Stimulated activated CD4-positive, alpha-beta T cell treated with anti-CD3 and anti-CD28 coated beads, Interleukin-12 subunit alpha, Interleukin-12 subunit beta, amount 100 ng/mL, for 48 hours (primary cell): Measurements from ENCODE around the gene CYP21A2.
"Not testable (repeated sequence)": the region's sequence is repeated elsewhere in the genome, so short reads cannot be mapped to it uniquely, and the experiment has no call there.

Experiments used
- DNase-seq, 3 donors: peaks; one replicate each; pipeline ENCODE4 v3.0.0-alpha.2; 2020; ENCODE audit warnings: low read depth in 2 of 3, low spot score in 1 of 3

CYP21A2 gene

GRCh38 chr6:32037598-32038524 is at the start of gene CYP21A2:
TSS of gene CYP21A2 (plus strand) at chr6:32038415. CDS start at chr6:32038423, 8 bp downstream.
- not testable (repeated sequence) for DNase-seq

- DNase-seq = not testable (repeated sequence)
Measured at GRCh38 chr6:31989363-31989762, 48.9 kb upstream of the CYP21A2 start.

- DNase-seq = not testable (repeated sequence)
Measured at GRCh38 chr6:31994421-31994820, 43.8 kb upstream of the CYP21A2 start.

GRCh38 chr6:31996385-31996784 is 41.8 kb upstream of the CYP21A2 start:
- DNase-seq = not testable (repeated sequence)

GRCh38 chr6:32002546-32003268 is 35.5 kb upstream of the CYP21A2 start:
- DNase-seq = not testable (repeated sequence)

- DNase-seq = not testable (repeated sequence)
Measured at GRCh38 chr6:32003301-32003700, 34.9 kb upstream of the CYP21A2 start.

GRCh38 chr6:32004393-32004792 is 33.8 kb upstream of the CYP21A2 start:
- not testable (repeated sequence) for DNase-seq

GRCh38 chr6:32004864-32005537 is 33.2 kb upstream of the CYP21A2 start:
- not testable (repeated sequence) for DNase-seq

- DNase-seq = not testable (repeated sequence)
Measured at GRCh38 chr6:32005538-32005880, 32.7 kb upstream of the CYP21A2 start.

GRCh38 chr6:32005991-32006529 is 32.2 kb upstream of the CYP21A2 start:
- DNase-seq = not testable (repeated sequence)

- DNase-seq = not testable (repeated sequence)
Measured at GRCh38 chr6:32007086-32007485, 31.1 kb upstream of the CYP21A2 start.

GRCh38 chr6:32008037-32008436 is 30.2 kb upstream of the CYP21A2 start:
- DNase-seq = not testable (repeated sequence)

- not testable (repeated sequence) for DNase-seq
Measured at GRCh38 chr6:32008616-32009015, 29.6 kb upstream of the CYP21A2 start.

GRCh38 chr6:32009537-32009936 is 28.7 kb upstream of the CYP21A2 start:
- DNase-seq = not testable (repeated sequence)

GRCh38 chr6:32010856-32011530 is 27.2 kb upstream of the CYP21A2 start:
- DNase-seq = not testable (repeated sequence)

GRCh38 chr6:32012941-32013617 is 25.1 kb upstream of the CYP21A2 start:
- not testable (repeated sequence) for DNase-seq

GRCh38 chr6:32013738-32014137 is 24.5 kb upstream of the CYP21A2 start:
- DNase-seq = not testable (repeated sequence)

GRCh38 chr6:32014547-32014946 is 23.7 kb upstream of the CYP21A2 start, which contains the start of gene C4B:
TSS of gene C4B (plus strand) at chr6:32014795. CDS start at chr6:32014846, 51 bp downstream.
- not testable (repeated sequence) for DNase-seq

- not testable (repeated sequence) for DNase-seq
Measured at GRCh38 chr6:32022100-32022499, 16.1 kb upstream of the CYP21A2 start.

GRCh38 chr6:32028631-32029030 is 9.6 kb upstream of the CYP21A2 start:
- DNase-seq = not testable (repeated sequence)
